Fibroblast of the aortic adventitia (primary cell): Measurements from ENCODE around the gene MBOAT7. TPM values are rescaled to one million over a fixed set of nuclear protein-coding genes. Genes with fewer than 3 reads are reported as not detected.

Experiments
- DNase-seq: peaks from one replicate; pipeline ENCODE4 v3.0.0-alpha.2; 2010; ENCODE audit warnings: low read depth
- H3K4me3 ChIP-seq: 2 replicates; pipeline ENCODE4 v1.5.1; 2011; ENCODE audit warnings: low read depth, mild to moderate bottlenecking, control low read depth, low read length, moderate library complexity
- total RNA-seq: library from RNA; depleted of rRNA; stranded (reverse); fragments of >200 nt; gene quantifications from 2 replicates; pipeline ENCODE4 v1.2.3, GENCODE V29; 2012; ENCODE audit warnings: low replicate concordance
- TF ChIP-seq, protein P1 (sequence below): IDR thresholded peaks from 2 replicates; pipeline ENCODE4 v1.5.1; 2011; ENCODE audit warnings: mild to moderate bottlenecking, low read length, control low read depth, inconsistent platforms; ENCODE audit not compliant: insufficient read depth

The MBOAT7 gene
- total RNA-seq, 1 donor, result 46.9 TPM

DNA sequence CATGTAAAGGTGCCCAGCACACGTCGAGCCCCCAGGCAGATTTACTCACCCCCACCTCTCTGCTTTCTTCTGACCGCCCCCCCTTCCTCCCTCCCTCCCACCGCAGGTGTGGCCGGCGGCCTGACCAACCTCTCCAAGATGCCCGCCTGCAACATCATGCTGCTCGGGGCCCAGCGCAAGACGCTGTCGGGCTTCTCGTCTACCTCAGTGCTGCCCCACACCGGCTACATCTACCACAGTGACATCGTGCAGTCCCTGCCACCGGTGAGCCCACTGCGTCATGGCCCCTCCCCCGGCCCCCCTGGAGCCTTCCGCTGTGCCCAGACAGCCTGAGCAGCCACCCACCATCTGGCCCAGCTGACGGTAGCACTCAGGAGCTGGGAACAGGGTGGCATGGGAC, 65.0 kb downstream of the MBOAT7 start:
- DNase-seq, result no peak

DNA sequence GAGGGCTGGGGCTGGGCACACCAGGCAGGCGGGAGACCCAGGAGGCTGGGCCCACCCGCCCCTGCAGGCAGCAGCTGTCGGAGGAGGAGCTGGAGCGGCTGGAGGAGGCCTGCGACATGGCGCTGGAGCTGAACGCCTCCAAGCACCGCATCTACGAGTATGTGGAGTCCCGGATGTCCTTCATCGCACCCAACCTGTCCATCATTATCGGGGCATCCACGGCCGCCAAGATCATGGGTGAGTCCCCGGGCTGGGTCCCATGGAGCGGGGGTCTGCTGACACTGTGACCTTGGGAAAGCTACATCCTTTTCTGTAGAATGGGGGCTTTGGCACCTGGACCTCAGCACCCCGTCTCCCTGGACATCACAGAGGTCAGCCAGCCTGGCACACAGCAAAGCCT, 65.7 kb downstream of the MBOAT7 start:
- no peak for DNase-seq
- H3K4me3 ChIP-seq, result no peak overlapping the region
- TF ChIP-seq, protein P1, sequence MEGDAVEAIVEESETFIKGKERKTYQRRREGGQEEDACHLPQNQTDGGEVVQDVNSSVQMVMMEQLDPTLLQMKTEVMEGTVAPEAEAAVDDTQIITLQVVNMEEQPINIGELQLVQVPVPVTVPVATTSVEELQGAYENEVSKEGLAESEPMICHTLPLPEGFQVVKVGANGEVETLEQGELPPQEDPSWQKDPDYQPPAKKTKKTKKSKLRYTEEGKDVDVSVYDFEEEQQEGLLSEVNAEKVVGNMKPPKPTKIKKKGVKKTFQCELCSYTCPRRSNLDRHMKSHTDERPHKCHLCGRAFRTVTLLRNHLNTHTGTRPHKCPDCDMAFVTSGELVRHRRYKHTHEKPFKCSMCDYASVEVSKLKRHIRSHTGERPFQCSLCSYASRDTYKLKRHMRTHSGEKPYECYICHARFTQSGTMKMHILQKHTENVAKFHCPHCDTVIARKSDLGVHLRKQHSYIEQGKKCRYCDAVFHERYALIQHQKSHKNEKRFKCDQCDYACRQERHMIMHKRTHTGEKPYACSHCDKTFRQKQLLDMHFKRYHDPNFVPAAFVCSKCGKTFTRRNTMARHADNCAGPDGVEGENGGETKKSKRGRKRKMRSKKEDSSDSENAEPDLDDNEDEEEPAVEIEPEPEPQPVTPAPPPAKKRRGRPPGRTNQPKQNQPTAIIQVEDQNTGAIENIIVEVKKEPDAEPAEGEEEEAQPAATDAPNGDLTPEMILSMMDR, result no peak

More for the DNA sequence above, 65.0 kb downstream of the MBOAT7 start:
- H3K4me3 ChIP-seq, result no peak overlapping the region
- TF ChIP-seq, protein P1, result no peak

Other genes with a start within 250 kb of the MBOAT7 start
- 0.41 and 0.45 TPM in 2 replicates for gene CACNG8, start 226.6 kb downstream of the MBOAT7 start, total RNA-seq
- gene CACNG6, start 197.9 kb downstream of the MBOAT7 start, total RNA-seq, result 1.1 TPM in 1 of 2 replicates, not detected in the other
- not detected in 2 replicates for gene VSTM1, start 125.7 kb downstream of the MBOAT7 start, total RNA-seq
- not detected in 2 replicates for gene TARM1, start 108.2 kb downstream of the MBOAT7 start, total RNA-seq
- gene OSCAR, start 88.8 kb downstream of the MBOAT7 start, total RNA-seq, result 0.63 and 2.5 TPM in 2 replicates
- 9.0 and 11.4 TPM in 2 replicates for gene NDUFA3, start 86.7 kb downstream of the MBOAT7 start, total RNA-seq
- gene TFPT, start 73.9 kb downstream of the MBOAT7 start, total RNA-seq, result 8.9 and 18.3 TPM in 2 replicates
- gene PRPF31, start 73.8 kb downstream of the MBOAT7 start, total RNA-seq, result 32.6 and 37.2 TPM in 2 replicates
- gene CNOT3, start 51.8 kb downstream of the MBOAT7 start, total RNA-seq, result 6.0 and 9.8 TPM in 2 replicates
- 4.4 and 6.8 TPM in 2 replicates for gene LENG1, start 29.9 kb downstream of the MBOAT7 start, total RNA-seq
- 0.27 and 0.82 TPM in 2 replicates for gene TMC4, start 16.4 kb downstream of the MBOAT7 start, total RNA-seq
- 42.8 and 67.6 TPM in 2 replicates for gene TSEN34, start 1.7 kb upstream of the MBOAT7 start, total RNA-seq
- gene RPS9, start 11.3 kb upstream of the MBOAT7 start, total RNA-seq, result 1,882 and 1,909 TPM in 2 replicates
- not detected in 2 replicates for gene LILRB3, start 33.4 kb upstream of the MBOAT7 start, total RNA-seq
- not detected in 2 replicates for gene LILRA6, start 53.2 kb upstream of the MBOAT7 start, total RNA-seq
- not detected in 2 replicates for gene LILRB5, start 67.7 kb upstream of the MBOAT7 start, total RNA-seq
- gene LILRB2, start 91.5 kb upstream of the MBOAT7 start, total RNA-seq, result not detected in 2 replicates
- gene LILRA5, start 123.6 kb upstream of the MBOAT7 start, total RNA-seq, result not detected in 2 replicates
- not detected in 2 replicates for gene LILRA4, start 149.6 kb upstream of the MBOAT7 start, total RNA-seq
- gene LAIR1, start 175.4 kb upstream of the MBOAT7 start, total RNA-seq, result not detected in 2 replicates
- gene TTYH1, start 225.9 kb upstream of the MBOAT7 start, total RNA-seq, result not detected in 2 replicates